HG03045 (cell line): ENCODE results near the gene SPON1.

Experiments used
- ATAC-seq: cut with Tn5 transposase; IDR thresholded peaks from one replicate; pipeline ENCODE4 v1.9.1; 2021; ENCODE audit warnings: mild to moderate bottlenecking, moderate library complexity; ENCODE audit not compliant: unreplicated experiment

The SPON1 gene

GRCh38 chr11:14309425-14310192 lies 347.1 kb downstream of the SPON1 start:
- ATAC-seq: no peak

- no peak for ATAC-seq
Measured at GRCh38 chr11:14310679-14311078, 348.2 kb downstream of the SPON1 start.

- no peak for ATAC-seq
Measured at GRCh38 chr11:14312736-14313438, 350.4 kb downstream of the SPON1 start.

GRCh38 chr11:14314127-14314526 lies 351.6 kb downstream of the SPON1 start:
- ATAC-seq: no peak

GRCh38 chr11:14315130-14315529 lies 352.6 kb downstream of the SPON1 start:
- ATAC-seq: no peak
